Hepatocyte (in vitro differentiated cells): ENCODE measurements around the gene MAG. TPM values are rescaled to one million over a fixed set of nuclear protein-coding genes. Genes with fewer than 3 reads are reported as not detected.

Experiments used
- DNase-seq: peaks from one replicate; pipeline ENCODE4 v3.0.0-alpha.2; 2016; ENCODE audit warnings: low spot score
- H2AFZ ChIP-seq: fragments of 200-600 bp; sonication (generic); 2 replicates; pipeline ENCODE4 v1.6.0; 2016; ENCODE audit warnings: antibody characterized with exemption, mild to moderate bottlenecking
- H3K27ac ChIP-seq: fragments of 200-600 bp; sonication (generic); 2 replicates; pipeline ENCODE4 v1.5.1; 2016; ENCODE audit warnings: mild to moderate bottlenecking
- H3K27me3 ChIP-seq: fragments of 200-600 bp; sonication (generic); 2 replicates; pipeline ENCODE4 v1.6.1; 2016
- H3K36me3 ChIP-seq: fragments of 200-600 bp; sonication (generic); replicated peaks from 2 replicates; pipeline ENCODE4 v1.5.1; 2016; ENCODE audit warnings: low read depth; ENCODE audit not compliant: insufficient read depth
- H3K4me1 ChIP-seq: fragments of 200-600 bp; sonication (generic); 2 replicates; pipeline ENCODE4 v1.5.1; 2016; ENCODE audit warnings: mild to moderate bottlenecking, moderate library complexity; ENCODE audit not compliant: insufficient read depth
- H3K4me2 ChIP-seq: fragments of 200-600 bp; sonication (generic); 2 replicates; pipeline ENCODE4 v1.6.0; 2016
- H3K4me3 ChIP-seq: fragments of 200-600 bp; sonication (generic); 2 replicates; pipeline ENCODE4 v1.5.1; 2016; ENCODE audit warnings: mild to moderate bottlenecking
- H3K79me2 ChIP-seq: fragments of 200-600 bp; sonication (generic); 2 replicates; pipeline ENCODE4 v1.6.0; 2017; ENCODE audit warnings: mild to moderate bottlenecking
- H3K9me2 ChIP-seq: fragments of 200-600 bp; sonication (generic); replicated peaks from 2 replicates; pipeline ENCODE4 v1.6.0; 2017; ENCODE audit warnings: mild to moderate bottlenecking; ENCODE audit not compliant: insufficient read depth
- H3K9me3 ChIP-seq: fragments of 200-600 bp; sonication (generic); 2 replicates; pipeline ENCODE4 v1.5.1; 2016; ENCODE audit warnings: low read depth, mild to moderate bottlenecking
- H4K20me1 ChIP-seq: fragments of 200-600 bp; sonication (generic); 2 replicates; pipeline ENCODE4 v1.6.0; 2016; ENCODE audit warnings: mild to moderate bottlenecking; ENCODE audit not compliant: insufficient read depth, poor library complexity, severe bottlenecking
- EZH2 ChIP-seq: fragments of 200-600 bp; sonication (generic); IDR thresholded peaks from 2 replicates; pipeline ENCODE4 v1.6.1; 2016; ENCODE audit warnings: antibody characterized with exemption, mild to moderate bottlenecking, borderline replicate concordance
- EZH2phosphoT487 ChIP-seq: fragments of 200-600 bp; sonication (generic); IDR thresholded peaks from one replicate; pipeline ENCODE4 v1.6.1; 2018; ENCODE audit warnings: antibody characterized with exemption, mild to moderate bottlenecking, low read depth, moderate library complexity; ENCODE audit not compliant: unreplicated experiment, severe bottlenecking
- WGBS: methylation state at CpG from one replicate; pipeline ENCODE4 v1.1.6; 2016; ENCODE audit warnings: low lambda C conversion rate; ENCODE audit errors: missing lambda C conversion rate; 5-methylcytosine and 5-hydroxymethylcytosine counted together
- polyA plus RNA-seq: library from polyadenylated mRNA; unstranded; fragments of >200 nt; fragmentation: Nextera tagmentation; extraction: Ambion mirVana; gene quantifications from 2 replicates; pipeline ENCODE4 v1.2.1, GENCODE V29; 2016
- total RNA-seq: library from RNA; depleted of rRNA; stranded (reverse); fragments of >200 nt; gene quantifications from 2 replicates; pipeline ENCODE4 v1.2.3, GENCODE V29; 2014
- TF ChIP-seq, protein P1 (sequence below): fragments of 200-600 bp; sonication (generic); IDR thresholded peaks from 2 replicates; pipeline ENCODE4 v1.5.1; 2016; ENCODE audit warnings: antibody characterized with exemption, mild to moderate bottlenecking; ENCODE audit not compliant: poor library complexity

MAG gene
- total and polyA plus RNA-seq, 2 experiments from 2014 or later = 0.47 TPM; not detected in 1

DNA sequence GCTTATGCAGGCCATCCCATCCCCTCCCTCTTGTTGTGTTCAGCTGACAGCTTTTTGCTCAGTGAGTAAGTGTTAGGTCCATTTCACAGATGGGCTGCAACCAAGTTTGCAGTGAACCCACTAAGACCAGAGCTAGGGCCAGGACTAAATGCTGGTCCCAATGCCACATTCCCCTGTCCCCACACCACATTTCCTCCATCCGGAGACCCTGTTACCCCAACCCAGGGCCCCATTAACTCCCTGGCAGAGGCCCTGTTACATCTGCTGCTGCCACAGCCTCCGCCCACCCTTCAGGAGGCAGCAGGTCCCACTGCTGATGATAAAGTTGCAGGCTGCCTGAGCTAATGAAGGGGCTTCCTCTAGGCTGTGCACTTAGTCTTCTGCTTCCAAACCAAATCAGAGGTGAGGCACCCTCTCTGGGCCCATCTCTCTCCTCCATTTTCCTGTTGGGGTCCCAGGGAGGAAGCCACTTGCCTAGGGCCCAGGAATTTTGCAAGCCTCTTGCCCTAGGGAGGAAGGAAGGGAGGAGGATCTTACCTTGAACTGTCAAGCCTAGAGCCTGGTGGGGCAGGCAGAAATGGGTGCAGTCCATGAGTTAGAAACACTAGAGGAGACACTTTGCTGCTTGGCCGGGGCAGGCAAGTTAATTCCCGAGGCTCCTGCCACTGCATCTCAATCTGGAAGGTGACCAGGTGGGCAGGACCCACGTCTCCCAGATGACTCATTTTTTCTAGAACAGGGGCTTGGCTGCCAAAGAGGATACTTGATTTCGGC is 26.6 kb upstream of the MAG start:
- no peak for DNase-seq
- peaks cover 6% of the 10 kb centered on the region for H4K20me1 ChIP-seq
- peaks cover 12% of the 10 kb centered on the region for H3K4me1 ChIP-seq
- H3K4me2 ChIP-seq = no peak overlapping the region
- no peak overlapping the region for H2AFZ ChIP-seq
- H3K36me3 ChIP-seq = no peaks in the 10 kb centered on the region
- peaks cover 19% of the 10 kb centered on the region for H3K79me2 ChIP-seq
- H3K27ac ChIP-seq = no peak overlapping the region
- 92% methylated on average over 6 of the region's 6 CpGs for WGBS
- H3K4me3 ChIP-seq = no peak overlapping the region
- TF ChIP-seq EZH2 (no peak), EZH2phosphoT487 (no peak)
- TF ChIP-seq, protein P1, sequence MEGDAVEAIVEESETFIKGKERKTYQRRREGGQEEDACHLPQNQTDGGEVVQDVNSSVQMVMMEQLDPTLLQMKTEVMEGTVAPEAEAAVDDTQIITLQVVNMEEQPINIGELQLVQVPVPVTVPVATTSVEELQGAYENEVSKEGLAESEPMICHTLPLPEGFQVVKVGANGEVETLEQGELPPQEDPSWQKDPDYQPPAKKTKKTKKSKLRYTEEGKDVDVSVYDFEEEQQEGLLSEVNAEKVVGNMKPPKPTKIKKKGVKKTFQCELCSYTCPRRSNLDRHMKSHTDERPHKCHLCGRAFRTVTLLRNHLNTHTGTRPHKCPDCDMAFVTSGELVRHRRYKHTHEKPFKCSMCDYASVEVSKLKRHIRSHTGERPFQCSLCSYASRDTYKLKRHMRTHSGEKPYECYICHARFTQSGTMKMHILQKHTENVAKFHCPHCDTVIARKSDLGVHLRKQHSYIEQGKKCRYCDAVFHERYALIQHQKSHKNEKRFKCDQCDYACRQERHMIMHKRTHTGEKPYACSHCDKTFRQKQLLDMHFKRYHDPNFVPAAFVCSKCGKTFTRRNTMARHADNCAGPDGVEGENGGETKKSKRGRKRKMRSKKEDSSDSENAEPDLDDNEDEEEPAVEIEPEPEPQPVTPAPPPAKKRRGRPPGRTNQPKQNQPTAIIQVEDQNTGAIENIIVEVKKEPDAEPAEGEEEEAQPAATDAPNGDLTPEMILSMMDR = no peak
- no peaks in the 10 kb centered on the region for H3K27me3 ChIP-seq
- H3K9me2 ChIP-seq = no peaks in the 10 kb centered on the region
- H3K9me3 ChIP-seq = no peaks in the 10 kb centered on the region

GRCh38 chr19:35265900-35266519 is 26.0 kb upstream of the MAG start:
- TF ChIP-seq EZH2 (no peak), EZH2phosphoT487 (no peak)
- TF ChIP-seq, protein P1 = no peak
- Histone ChIP-seq H3K36me3 (no peaks in the 10 kb centered on the region), H3K4me3 (no peak overlapping the region), H3K27ac (no peak overlapping the region), H3K9me3 (no peaks in the 10 kb centered on the region), H2AFZ (no peak overlapping the region), H3K4me1 (peaks cover 12% of the 10 kb centered on the region), H3K79me2 (peaks cover 26% of the 10 kb centered on the region), H3K4me2 (peak overlapping the region; percentile 99), H4K20me1 (peaks cover 10% of the 10 kb centered on the region), H3K27me3 (no peaks in the 10 kb centered on the region), H3K9me2 (no peaks in the 10 kb centered on the region)
- DNase-seq = no peak
- WGBS = 95% methylated on average over 10 of the region's 10 CpGs

- no peaks in the 10 kb centered on the region for H3K9me2 ChIP-seq
- H3K4me2 ChIP-seq = peak overlapping the region; percentile 99
- H3K4me3 ChIP-seq = peak overlapping the region; percentile 97
- H2AFZ ChIP-seq = no peak overlapping the region
- DNase-seq = peak; percentile 34
- no peaks in the 10 kb centered on the region for H3K9me3 ChIP-seq
- TF ChIP-seq EZH2 (no peak), EZH2phosphoT487 (no peak)
- TF ChIP-seq, protein P1 = no peak
- no peaks in the 10 kb centered on the region for H3K27me3 ChIP-seq
- H3K27ac ChIP-seq = peak overlapping the region; percentile 100
- peaks cover 12% of the 10 kb centered on the region for H3K4me1 ChIP-seq
- WGBS = 81% methylated on average over 34 of the region's 39 CpGs
- peaks cover 10% of the 10 kb centered on the region for H4K20me1 ChIP-seq
- H3K79me2 ChIP-seq = peaks cover 33% of the 10 kb centered on the region
- no peaks in the 10 kb centered on the region for H3K36me3 ChIP-seq
Observed at GRCh38 chr19:35266520-35267352, 25.2 kb upstream of the MAG start.
